Measurements from ENCODE around the gene DDX42. TPM values are rescaled to one million over a fixed set of nuclear protein-coding genes. Genes with fewer than 3 reads are reported as not detected.

The DDX42 gene
- total and polyA plus RNA-seq, 7 donors = 30.7 to 136 (median 82.0) TPM

GRCh38 chr17:63833741-63834373 lies 59.9 kb downstream of the DDX42 start:
- Histone ChIP-seq H3K27me3 (no peaks in the 10 kb centered on the region), H3K27ac (peak overlapping the region in 2 of 4 donors; percentile 58 to 95), H3K36me3 (peaks cover 53 to 86% (median 77%) of the 10 kb centered on the region in 4 donors), H3K9me3 (no peaks in the 10 kb centered on the region), H3K4me3 (no peak overlapping the region), H3K4me1 (peaks cover 0 to 49% (median 40%) of the 10 kb centered on the region in 4 donors)
- 93 to 94% methylated on average over 15 of the region's 15 CpGs for WGBS, 2 donors
- TF ChIP-seq POLR2AphosphoS5 (IDR thresholded peaks at IDR 0.05) = no peak
- no peak for TF ChIP-seq POLR2A (IDR thresholded peaks at IDR 0.05)
- no peak for TF ChIP-seq EP300 (IDR thresholded peaks at IDR 0.05)
- TF ChIP-seq CTCF (IDR thresholded peaks at IDR 0.05) = no peak
- DNase-seq = no peak
- intact Hi-C loops (cut with DNase I) = no loop called here

- H3K4me1 ChIP-seq = peaks cover 0 to 49% (median 40%) of the 10 kb centered on the region in 4 donors
- peak; percentile 64 for DNase-seq
- peaks cover 47 to 78% (median 72%) of the 10 kb centered on the region in 4 donors for H3K36me3 ChIP-seq
- H3K27me3 ChIP-seq = no peaks in the 10 kb centered on the region
- intact Hi-C loops (cut with DNase I) = no loop called here
- H3K27ac ChIP-seq = peak overlapping the region in 3 of 4 donors; percentile 44 to 95 (median 58)
- peak in 1 of 4 experiments; percentile 43 for TF ChIP-seq CTCF (IDR thresholded peaks at IDR 0.05)
- no peak for TF ChIP-seq POLR2A (IDR thresholded peaks at IDR 0.05)
- no peak for TF ChIP-seq POLR2AphosphoS5 (IDR thresholded peaks at IDR 0.05)
- TF ChIP-seq EP300 (IDR thresholded peaks at IDR 0.05) = no peak
- 41 to 45% methylated on average over 13 of the region's 13 CpGs for WGBS, 2 donors
- no peak overlapping the region for H3K4me3 ChIP-seq
- H3K9me3 ChIP-seq = no peaks in the 10 kb centered on the region
Observed at GRCh38 chr17:63834431-63835166, 60.6 kb downstream of the DDX42 start.

GRCh38 chr17:63835167-63835720 lies 61.3 kb downstream of the DDX42 start:
- Histone ChIP-seq H3K4me3 (no peak overlapping the region), H3K36me3 (peaks cover 41 to 72% (median 66%) of the 10 kb centered on the region in 4 donors), H3K9me3 (no peaks in the 10 kb centered on the region), H3K4me1 (peaks cover 0 to 54% (median 44%) of the 10 kb centered on the region in 4 donors), H3K27me3 (no peaks in the 10 kb centered on the region), H3K27ac (peak overlapping the region in 3 of 4 donors; percentile 44 to 95 (median 58))
- intact Hi-C loops (cut with DNase I) = no loop called here
- TF ChIP-seq POLR2A (IDR thresholded peaks at IDR 0.05) = no peak
- TF ChIP-seq CTCF (IDR thresholded peaks at IDR 0.05) = peak in 1 of 4 experiments; percentile 4
- DNase-seq = peak; percentile 58
- WGBS, 2 donors = 86 to 88% methylated on average over 9 of the region's 9 CpGs

- H3K27me3 ChIP-seq = no peaks in the 10 kb centered on the region
- TF ChIP-seq POLR2AphosphoS5 (IDR thresholded peaks at IDR 0.05) (no peak), CTCF (IDR thresholded peaks at IDR 0.05) (no peak), EP300 (IDR thresholded peaks at IDR 0.05) (no peak), POLR2A (IDR thresholded peaks at IDR 0.05) (no peak)
- H3K4me1 ChIP-seq = peaks cover 0 to 67% (median 59%) of the 10 kb centered on the region in 4 donors
- H3K36me3 ChIP-seq = peaks cover 27 to 56% (median 50%) of the 10 kb centered on the region in 4 donors
- H3K27ac ChIP-seq = peak overlapping the region; percentile 93 to 99 (median 96)
- no peaks in the 10 kb centered on the region for H3K9me3 ChIP-seq
- 96 to 97% methylated on average over 7 of the region's 7 CpGs for WGBS, 2 donors
- DNase-seq = no peak
- no peak overlapping the region for H3K4me3 ChIP-seq
- intact Hi-C loops (cut with DNase I) = no loop called here
Observed at GRCh38 chr17:63836811-63837210, 62.8 kb downstream of the DDX42 start.
